ENCODE data around the gene B4GALNT1.
A peak's percentile ranks its signal among the peaks of the same experiment; 100 is the strongest.
"Not testable (repeated sequence)": the region's sequence is repeated elsewhere in the genome, so short reads cannot be mapped to it uniquely, and the experiment has no call there.

The B4GALNT1 gene

DNA sequence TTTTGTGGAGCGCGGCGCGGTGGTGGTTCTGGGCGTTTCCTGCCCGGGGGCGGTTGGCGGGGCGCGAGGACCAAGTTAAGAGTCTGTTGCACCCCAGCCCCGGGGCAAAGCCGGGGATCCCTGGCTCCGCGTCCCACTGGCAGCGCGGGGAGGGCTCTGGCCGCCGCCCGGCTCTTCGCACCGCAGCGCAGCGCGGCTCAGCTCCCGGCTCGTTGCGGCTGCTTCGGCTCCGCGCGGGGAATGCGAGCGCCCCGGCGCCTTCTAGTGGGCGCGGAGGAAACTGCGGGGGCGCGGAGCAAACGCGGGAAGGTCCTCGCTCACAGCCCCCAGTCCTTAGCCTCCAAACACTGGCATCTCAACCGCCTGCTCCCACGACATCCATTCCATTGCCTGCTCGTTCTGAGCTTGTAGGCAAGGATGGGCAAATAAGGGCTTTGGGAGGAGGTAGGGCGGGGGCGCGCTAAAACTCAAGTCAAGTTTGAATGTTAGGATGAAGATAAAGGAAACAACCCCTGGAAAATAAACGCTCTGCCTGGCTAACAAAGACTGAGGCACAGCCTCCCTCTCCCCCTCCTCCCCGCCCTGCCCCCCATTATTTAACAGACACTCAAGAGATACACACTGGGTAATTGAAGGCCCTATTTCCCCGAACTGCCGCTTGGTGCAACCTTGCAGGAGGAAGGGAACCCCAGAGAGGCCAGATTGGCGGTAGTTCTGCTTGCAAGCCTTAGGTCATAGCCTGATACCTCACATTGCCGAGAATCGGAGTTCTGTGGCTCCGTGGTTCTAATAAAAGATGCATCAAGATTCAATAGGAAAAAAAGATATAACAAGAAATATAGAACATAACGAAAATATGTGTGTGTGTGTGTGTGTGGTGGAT is at the start of gene B4GALNT1:
B4GALNT1 (minus strand) TSS at position 244 of the 883 bp plus-strand sequence. CDS start 1,069 bp downstream, outside the sequence.
- peak; percentile 79 for DNase-seq

GRCh38 chr12:57679697-57680096 is 46.7 kb upstream of the B4GALNT1 start:
- DNase-seq: no peak

DNA sequence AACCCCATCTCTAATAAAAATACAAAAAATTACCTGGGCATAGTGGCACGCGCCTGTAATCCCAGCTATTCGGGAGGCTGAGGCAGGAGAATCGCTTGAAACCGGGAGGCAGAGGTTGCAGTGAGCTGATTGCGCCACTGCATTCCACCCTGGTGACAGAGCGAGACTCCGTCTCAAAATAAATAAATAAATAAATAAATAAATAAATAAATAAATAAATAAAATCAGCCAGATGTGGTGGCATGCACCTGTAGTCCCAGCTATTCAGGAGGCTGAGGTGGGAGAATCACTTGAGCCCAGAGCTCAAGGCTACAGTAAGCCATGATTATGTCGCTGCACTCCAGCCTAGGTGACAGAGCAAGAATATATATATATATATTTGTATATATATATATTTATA is 44.9 kb upstream of the B4GALNT1 start:
- DNase-seq: not testable (repeated sequence)

GRCh38 chr12:57674691-57675090 is 41.7 kb upstream of the B4GALNT1 start:
- DNase-seq: no peak

- no peak for DNase-seq
Observed at GRCh38 chr12:57672801-57673200, 39.8 kb upstream of the B4GALNT1 start.

GRCh38 chr12:57671811-57672210 is 38.8 kb upstream of the B4GALNT1 start:
- not testable (repeated sequence) for DNase-seq

DNA sequence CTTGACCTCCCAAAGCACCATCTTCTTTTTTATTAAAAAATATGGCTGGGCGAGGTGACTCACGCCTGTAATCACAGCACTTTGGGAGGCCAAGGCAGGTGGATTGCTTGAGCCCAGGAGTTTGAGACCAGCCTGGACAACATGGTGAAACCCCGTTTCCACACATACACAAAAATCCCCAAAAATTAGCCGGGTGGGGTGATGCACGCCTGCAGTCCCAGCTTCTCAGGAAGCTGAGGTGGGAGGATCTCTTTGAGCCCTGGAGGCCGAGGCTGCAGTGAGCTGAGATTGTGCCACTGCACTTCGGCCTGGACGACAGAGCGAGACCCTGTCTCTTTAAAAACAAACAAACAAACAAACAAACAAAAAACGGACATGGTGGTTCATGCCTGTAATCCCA is 36.7 kb upstream of the B4GALNT1 start:
- DNase-seq: not testable (repeated sequence)

- DNase-seq: no peak
Observed at GRCh38 chr12:57666897-57667296, 33.9 kb upstream of the B4GALNT1 start.

GRCh38 chr12:57665066-57665820 is 32.2 kb upstream of the B4GALNT1 start:
- not testable (repeated sequence) for DNase-seq

- no peak for DNase-seq
Observed at GRCh38 chr12:57661376-57661775, 28.4 kb upstream of the B4GALNT1 start.

DNA sequence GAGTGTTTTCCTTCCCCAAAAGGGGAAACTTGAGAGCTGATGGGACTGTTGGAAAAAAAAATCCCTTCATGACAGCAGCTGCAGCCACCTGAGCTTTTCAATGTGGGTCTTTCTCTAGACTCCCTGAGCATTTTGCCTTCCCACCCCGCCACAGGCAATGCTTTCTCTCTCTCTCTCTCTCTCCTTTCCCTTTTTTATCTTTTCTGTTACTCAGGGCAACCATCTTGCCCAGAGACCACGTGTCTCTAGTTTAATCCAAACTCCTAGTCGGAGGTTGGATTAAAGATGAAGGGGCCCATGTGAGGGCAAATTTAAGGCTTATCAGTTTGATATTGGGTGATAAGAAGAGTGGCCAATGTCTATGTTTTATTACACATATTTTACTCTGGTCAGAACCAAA is 25.9 kb upstream of the B4GALNT1 start:
- DNase-seq: no peak

- DNase-seq: no peak
Observed at GRCh38 chr12:57657744-57658143, 24.7 kb upstream of the B4GALNT1 start.

DNA sequence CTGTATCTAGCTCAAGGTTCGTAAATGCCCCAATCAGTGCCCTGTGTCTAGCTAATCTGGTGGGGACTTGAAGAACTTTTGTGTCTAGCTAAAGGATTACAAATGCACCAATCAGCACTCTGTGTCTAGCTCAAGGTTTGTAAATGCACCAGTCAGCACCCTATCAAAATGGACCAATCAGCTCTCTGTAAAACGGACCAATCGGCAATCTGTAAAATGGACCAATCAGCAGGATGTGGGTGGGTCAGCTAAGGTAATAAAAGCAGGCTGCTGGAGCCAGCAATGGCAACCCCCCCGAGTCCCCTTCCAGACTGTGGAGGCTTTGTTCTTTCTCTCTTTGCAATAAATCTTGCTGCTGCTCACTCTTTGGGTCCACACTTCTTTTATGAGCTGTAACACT is 23.4 kb upstream of the B4GALNT1 start:
- not testable (repeated sequence) for DNase-seq

DNA sequence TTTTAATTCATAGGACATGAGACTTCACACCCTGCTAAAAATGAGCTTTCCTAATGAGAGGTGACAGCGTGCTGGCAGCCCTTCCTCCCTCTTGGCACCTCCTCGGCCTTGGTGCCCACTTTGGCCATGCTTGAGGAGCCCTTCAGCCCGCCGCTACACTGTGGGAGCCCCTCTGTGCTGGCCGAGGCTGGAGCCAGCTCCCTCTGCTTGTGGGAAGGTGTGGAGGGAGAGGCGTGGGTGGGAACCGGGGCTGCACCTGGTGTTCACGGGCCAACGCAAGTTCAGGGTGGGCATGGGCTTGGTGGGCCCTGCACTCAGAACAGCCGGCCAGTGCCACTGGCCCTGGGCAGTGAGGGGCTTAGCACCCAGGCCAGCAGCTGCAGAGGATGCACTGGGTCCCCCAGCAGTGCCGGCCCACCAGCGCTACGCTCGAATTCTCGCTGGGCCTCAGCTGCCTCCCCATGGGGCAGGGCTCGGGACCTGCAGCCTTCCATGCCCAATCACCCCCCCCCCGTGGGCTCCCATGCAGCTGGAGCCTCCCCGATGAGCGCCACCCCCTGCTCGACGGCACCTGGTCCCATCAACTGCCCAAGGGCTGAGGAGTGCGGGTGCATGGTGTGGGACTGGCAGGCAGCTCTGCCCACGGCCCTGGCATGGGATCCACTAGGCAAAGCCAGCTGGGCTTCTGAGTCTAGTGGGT is 22.7 kb upstream of the B4GALNT1 start:
- DNase-seq: no peak

- no peak for DNase-seq
Observed at GRCh38 chr12:57654042-57654441, 21.0 kb upstream of the B4GALNT1 start.

DNA sequence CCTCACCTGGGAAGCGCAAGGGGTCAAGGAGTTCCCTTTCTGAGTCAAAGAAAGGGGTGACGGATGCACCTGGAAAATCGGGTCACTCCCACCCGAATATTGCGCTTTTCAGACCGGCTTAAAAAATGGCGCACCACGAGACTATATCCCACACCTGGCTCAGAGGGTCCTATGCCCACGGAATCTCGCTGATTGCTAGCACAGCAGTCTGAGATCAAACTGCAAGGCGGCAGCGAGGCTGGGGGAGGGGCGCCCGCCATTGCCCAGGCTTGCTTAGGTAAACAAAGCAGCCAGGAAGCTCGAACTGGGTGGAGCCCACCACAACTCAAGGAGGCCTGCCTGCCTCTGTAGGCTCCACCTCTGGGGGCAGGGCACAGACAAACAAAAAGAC is 13.7 kb upstream of the B4GALNT1 start:
- not testable (repeated sequence) for DNase-seq

DNA sequence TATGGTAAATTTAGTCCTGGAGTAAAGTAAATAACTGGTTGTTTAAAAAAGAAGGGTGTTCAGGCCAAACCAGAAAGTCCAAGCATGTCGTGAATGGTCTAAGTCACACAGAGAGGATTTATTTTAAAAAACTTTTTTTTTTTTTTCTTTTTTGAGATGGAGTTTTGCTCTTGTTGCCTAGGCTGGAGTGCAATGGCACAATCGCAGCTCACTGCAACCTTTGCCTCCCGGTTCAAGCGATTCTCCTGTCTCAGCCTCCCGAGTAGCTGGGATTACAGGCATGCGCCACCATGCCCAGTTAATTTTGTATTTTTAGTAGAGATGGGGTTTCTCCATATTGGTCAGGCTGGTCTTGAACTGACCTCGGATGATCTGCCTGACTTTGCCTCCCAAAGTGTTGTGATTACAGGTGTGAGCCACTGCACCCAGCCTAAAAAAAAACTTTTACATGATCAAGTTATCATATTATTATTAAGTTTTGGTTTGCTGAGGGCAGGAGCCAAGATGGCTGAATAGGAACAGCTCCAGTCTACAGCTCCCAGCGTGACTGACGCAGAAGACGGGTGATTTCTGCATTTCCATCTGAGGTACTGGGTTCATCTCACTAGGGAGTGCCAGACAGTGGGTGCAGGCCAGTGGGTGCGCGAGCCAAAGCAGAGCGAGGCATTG is 13.1 kb upstream of the B4GALNT1 start:
- DNase-seq: not testable (repeated sequence)

GRCh38 chr12:57641699-57642442 is 8.9 kb upstream of the B4GALNT1 start:
- DNase-seq: no peak

DNA sequence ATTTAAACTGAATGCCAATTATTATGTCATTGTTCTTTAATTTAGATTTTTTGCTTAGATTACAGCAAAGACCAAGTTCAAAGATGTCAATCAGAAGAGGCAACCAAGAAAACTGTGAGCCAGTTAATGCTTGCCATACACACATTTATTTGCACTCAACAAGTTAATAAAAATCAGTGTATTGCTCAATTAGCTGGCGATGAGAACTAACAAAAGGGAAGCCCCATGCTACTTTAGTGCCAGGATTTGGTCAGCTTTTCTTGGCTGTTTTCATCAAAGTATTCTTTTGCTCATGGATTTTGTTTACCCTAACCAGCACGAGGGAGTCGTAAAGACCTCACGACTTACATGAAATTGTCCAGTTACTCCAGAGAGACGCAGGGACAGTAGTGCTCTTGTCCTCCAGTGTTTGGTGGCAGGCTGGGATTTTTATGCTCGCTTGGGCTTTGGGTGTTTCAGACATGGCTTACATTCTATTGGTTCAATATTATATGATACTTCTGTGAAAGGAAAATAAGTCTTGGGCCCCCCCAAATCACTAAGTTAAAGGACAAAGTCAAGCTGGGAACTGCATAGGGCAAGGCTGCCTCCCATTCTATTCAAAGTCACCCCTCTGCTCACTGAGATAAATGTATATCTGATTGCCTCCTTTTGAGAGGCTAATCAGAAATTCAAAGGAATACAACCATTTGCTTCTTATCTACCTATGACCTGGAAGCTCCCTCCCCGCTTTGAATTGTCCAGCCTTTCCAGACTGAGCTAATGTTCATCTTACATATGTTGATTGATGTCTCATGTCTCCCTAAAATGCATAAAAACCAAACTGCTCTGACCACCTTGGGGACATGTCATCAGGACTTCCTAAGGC is 7.4 kb upstream of the B4GALNT1 start:
- DNase-seq: no peak

- no peak for DNase-seq
Observed at GRCh38 chr12:57638096-57638495, 5.1 kb upstream of the B4GALNT1 start.

DNA sequence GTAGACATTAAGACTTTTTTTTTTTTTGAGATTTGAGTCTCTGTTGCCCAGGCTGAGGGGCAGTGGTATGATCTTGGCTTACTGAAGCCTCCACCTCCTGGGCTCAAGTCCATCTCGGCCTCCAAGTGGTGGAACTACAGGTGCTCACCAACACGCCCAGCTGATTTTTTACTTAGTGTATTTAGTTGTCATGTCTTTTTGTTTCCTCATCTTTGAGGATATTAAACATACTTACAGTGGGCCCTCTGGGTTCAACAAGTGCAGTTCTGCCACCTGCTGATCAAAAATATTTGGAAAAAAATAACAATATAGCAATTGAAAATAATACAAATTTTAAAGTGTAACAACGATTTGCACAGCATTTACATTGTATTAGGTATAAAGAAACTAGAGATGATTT is 4.4 kb upstream of the B4GALNT1 start:
- no peak for DNase-seq
